ENCODE data around the gene TBC1D32.

Gene TBC1D32

DNA sequence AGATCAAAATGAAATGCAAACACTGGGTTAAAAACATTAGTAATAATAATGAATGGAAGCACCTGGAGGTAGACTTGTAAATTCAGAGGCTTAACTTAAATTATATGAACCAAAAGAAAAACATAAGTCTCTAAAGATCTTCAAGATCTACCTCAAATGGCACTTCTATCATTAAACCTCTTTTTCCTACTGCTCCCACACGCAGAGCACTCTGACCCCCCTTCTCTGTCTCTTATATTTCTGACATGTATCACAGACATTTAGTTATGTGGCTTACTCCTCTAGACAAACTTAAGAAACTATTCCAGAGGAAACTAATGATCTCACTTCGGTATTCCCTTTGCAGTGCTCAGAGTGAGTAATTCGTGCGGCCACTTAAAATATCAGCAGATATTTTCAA is 1.1 kb downstream of the TBC1D32 start:
- no peak overlapping the region for H3K27ac ChIP-seq (ENCODE audit: extremely low read depth, low read depth, low read length)
- H3K9me3 ChIP-seq (ENCODE audit: control insufficient read depth, insufficient read depth, low read depth, low read length), result no peaks in the 10 kb centered on the region
- no peaks in the 10 kb centered on the region for H3K4me1 ChIP-seq (ENCODE audit: control insufficient read depth, insufficient read depth, low read length)
- ChIA-PET CTCF (no interaction called here), POLR2A (no interaction called here)
- H3K36me3 ChIP-seq (ENCODE audit: control insufficient read depth in 2 of 2, insufficient read depth in 1 of 2, low read length in 2 of 2), result no peaks in the 10 kb centered on the region
- no peak overlapping the region for H3K4me3 ChIP-seq (ENCODE audit: low read depth, low read length)
- no peak for TF ChIP-seq ZSCAN30 (tag by site-specific recombination; IDR thresholded peaks at IDR 0.05)
- TF ChIP-seq, protein P1, sequence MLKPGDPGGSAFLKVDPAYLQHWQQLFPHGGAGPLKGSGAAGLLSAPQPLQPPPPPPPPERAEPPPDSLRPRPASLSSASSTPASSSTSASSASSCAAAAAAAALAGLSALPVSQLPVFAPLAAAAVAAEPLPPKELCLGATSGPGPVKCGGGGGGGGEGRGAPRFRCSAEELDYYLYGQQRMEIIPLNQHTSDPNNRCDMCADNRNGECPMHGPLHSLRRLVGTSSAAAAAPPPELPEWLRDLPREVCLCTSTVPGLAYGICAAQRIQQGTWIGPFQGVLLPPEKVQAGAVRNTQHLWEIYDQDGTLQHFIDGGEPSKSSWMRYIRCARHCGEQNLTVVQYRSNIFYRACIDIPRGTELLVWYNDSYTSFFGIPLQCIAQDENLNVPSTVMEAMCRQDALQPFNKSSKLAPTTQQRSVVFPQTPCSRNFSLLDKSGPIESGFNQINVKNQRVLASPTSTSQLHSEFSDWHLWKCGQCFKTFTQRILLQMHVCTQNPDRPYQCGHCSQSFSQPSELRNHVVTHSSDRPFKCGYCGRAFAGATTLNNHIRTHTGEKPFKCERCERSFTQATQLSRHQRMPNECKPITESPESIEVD (tag by site-specific recombination; IDR thresholded peaks at IDR 0.05), result peak; percentile 39; the same call in 1 of the 2 replicates

DNA sequence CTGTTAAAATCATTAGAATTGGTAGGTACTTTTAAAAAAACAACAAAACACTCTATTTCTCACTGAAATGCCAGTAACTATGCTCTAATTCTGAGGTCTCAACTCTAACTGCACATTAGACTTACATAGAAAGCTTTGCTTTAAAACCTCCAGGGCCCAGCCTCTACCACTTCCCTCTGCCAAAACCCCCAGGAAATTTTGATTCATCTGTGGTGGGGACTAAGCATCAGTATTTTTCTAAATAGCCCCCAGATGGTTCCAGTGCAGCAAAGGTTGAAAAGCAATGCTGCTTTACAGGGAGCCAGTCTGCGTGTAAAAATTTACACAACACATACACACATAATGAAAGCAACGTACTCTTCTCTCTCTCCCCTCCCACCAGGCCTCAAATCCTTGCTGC is 3.8 kb downstream of the TBC1D32 start:
- POLR2A ChIA-PET, result no interaction called here
- CTCF ChIA-PET, result interaction anchor here (0.7 to 2.0 kb wide), 4 partner anchors 11 to 248 kb away, joined by 3 to 8 read pairs (median 4); no protein-coding TSS in a partner anchor
- TF ChIP-seq HOXD13 (CRISPR knock-in tag; IDR thresholded peaks at IDR 0.05; ENCODE audit: borderline replicate concordance), result no peak
- TF ChIP-seq, protein P2, sequence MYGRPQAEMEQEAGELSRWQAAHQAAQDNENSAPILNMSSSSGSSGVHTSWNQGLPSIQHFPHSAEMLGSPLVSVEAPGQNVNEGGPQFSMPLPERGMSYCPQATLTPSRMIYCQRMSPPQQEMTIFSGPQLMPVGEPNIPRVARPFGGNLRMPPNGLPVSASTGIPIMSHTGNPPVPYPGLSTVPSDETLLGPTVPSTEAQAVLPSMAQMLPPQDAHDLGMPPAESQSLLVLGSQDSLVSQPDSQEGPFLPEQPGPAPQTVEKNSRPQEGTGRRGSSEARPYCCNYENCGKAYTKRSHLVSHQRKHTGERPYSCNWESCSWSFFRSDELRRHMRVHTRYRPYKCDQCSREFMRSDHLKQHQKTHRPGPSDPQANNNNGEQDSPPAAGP (tag by site-specific recombination; IDR thresholded peaks at IDR 0.05), result no peak
- TF ChIP-seq GLI4 (tag by site-specific recombination; IDR thresholded peaks at IDR 0.05), result no peak
- TF ChIP-seq ZNF596 (tag by site-specific recombination; IDR thresholded peaks at IDR 0.05), result no peak
- Histone ChIP-seq H3K36me3 (ENCODE audit: control insufficient read depth in 2 of 2, insufficient read depth in 1 of 2, low read length in 2 of 2) (no peaks in the 10 kb centered on the region), H3K4me3 (ENCODE audit: low read depth, low read length) (no peak overlapping the region), H3K27ac (ENCODE audit: extremely low read depth, low read depth, low read length) (no peak overlapping the region), H3K4me1 (ENCODE audit: control insufficient read depth, insufficient read depth, low read length) (no peaks in the 10 kb centered on the region), H3K9me3 (ENCODE audit: control insufficient read depth, insufficient read depth, low read depth, low read length) (no peaks in the 10 kb centered on the region)

DNA sequence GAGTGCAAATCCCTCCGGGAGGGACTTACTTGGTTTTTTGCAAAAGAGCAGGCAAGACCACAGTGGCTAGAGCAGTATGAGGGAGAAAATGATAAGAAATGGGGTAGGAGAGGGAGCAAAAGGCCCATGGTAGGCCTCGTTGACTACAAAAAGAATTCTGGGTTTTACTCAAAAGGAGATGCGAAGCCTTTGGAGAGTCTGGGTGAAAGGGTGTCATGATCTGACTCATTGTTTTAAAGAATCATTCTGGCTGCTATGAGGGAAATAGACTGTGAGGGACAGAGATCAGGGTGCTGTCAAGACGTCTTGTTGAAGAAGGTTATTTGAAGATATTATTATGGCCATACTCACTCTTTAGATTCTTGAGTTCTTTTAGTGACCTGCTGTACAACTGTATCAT is 13.0 kb downstream of the TBC1D32 start:
- peaks cover 4 to 21% of the 10 kb centered on the region in 2 experiments; a peak in 2 of 3 replicates for H3K36me3 ChIP-seq (ENCODE audit: control insufficient read depth in 2 of 2, insufficient read depth in 1 of 2, low read length in 2 of 2)
- POLR2A ChIA-PET, result no interaction called here
- CTCF ChIA-PET, result interaction anchor here (2.2 kb wide), 1 partner anchor 266 kb away, joined by 6 read pairs; no protein-coding TSS in a partner anchor
- no peaks in the 10 kb centered on the region for H3K4me1 ChIP-seq (ENCODE audit: control insufficient read depth, insufficient read depth, low read length)
- no peaks in the 10 kb centered on the region for H3K9me3 ChIP-seq (ENCODE audit: control insufficient read depth, insufficient read depth, low read depth, low read length)
- no peak overlapping the region for H3K4me3 ChIP-seq (ENCODE audit: low read depth, low read length)
- H3K27ac ChIP-seq (ENCODE audit: extremely low read depth, low read depth, low read length), result no peak overlapping the region
- TF ChIP-seq ZNF146 (tag by site-specific recombination; IDR thresholded peaks at IDR 0.05) (no peak), ZNF175 (tag by site-specific recombination; IDR thresholded peaks at IDR 0.05) (no peak), ZFP41 (tag by site-specific recombination; IDR thresholded peaks at IDR 0.05; ENCODE audit: borderline replicate concordance) (no peak), ZNF202 (tag by site-specific recombination; IDR thresholded peaks at IDR 0.05; ENCODE audit: borderline replicate concordance) (no peak), ZSCAN16 (tag by site-specific recombination; IDR thresholded peaks at IDR 0.05) (no peak), ZNF211 (tag by site-specific recombination; IDR thresholded peaks at IDR 0.05; ENCODE audit: low read depth) (no peak), ZFP69B (tag by site-specific recombination; IDR thresholded peaks at IDR 0.05) (no peak), ZNF223 (tag by site-specific recombination; IDR thresholded peaks at IDR 0.05) (no peak), ZNF530 (tag by site-specific recombination; IDR thresholded peaks at IDR 0.05; ENCODE audit: low read depth) (no peak), ZNF394 (tag by site-specific recombination; IDR thresholded peaks at IDR 0.05; ENCODE audit: borderline replicate concordance) (no peak), ZNF311 (tag by site-specific recombination; IDR thresholded peaks at IDR 0.05; ENCODE audit: borderline replicate concordance) (no peak), BCL11B (tag by site-specific recombination; IDR thresholded peaks at IDR 0.05; ENCODE audit: low read depth) (no peak), SCRT2 (tag by site-specific recombination; IDR thresholded peaks at IDR 0.05) (no peak), HOXA7 (CRISPR knock-in tag; IDR thresholded peaks at IDR 0.05; ENCODE audit: borderline replicate concordance) (no peak), ZNF585B (tag by site-specific recombination; IDR thresholded peaks at IDR 0.05) (no peak)
- TF ChIP-seq, protein P3, sequence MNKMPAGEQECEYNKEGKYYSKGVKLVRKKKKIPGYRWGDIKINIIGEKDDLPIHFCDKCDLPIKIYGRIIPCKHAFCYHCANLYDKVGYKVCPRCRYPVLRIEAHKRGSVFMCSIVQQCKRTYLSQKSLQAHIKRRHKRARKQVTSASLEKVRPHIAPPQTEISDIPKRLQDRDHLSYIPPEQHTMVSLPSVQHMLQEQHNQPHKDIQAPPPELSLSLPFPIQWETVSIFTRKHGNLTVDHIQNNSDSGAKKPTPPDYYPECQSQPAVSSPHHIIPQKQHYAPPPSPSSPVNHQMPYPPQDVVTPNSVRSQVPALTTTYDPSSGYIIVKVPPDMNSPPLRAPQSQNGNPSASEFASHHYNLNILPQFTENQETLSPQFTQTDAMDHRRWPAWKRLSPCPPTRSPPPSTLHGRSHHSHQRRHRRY (tag by site-specific recombination; IDR thresholded peaks at IDR 0.05), result no peak
- TF ChIP-seq, protein P4, sequence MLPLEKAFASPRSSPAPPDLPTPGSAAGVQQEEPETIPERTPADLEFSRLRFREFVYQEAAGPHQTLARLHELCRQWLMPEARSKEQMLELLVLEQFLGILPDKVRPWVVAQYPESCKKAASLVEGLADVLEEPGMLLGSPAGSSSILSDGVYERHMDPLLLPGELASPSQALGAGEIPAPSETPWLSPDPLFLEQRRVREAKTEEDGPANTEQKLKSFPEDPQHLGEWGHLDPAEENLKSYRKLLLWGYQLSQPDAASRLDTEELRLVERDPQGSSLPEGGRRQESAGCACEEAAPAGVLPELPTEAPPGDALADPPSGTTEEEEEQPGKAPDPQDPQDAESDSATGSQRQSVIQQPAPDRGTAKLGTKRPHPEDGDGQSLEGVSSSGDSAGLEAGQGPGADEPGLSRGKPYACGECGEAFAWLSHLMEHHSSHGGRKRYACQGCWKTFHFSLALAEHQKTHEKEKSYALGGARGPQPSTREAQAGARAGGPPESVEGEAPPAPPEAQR (tag by site-specific recombination; IDR thresholded peaks at IDR 0.05), result no peak
- TF ChIP-seq, protein P5, sequence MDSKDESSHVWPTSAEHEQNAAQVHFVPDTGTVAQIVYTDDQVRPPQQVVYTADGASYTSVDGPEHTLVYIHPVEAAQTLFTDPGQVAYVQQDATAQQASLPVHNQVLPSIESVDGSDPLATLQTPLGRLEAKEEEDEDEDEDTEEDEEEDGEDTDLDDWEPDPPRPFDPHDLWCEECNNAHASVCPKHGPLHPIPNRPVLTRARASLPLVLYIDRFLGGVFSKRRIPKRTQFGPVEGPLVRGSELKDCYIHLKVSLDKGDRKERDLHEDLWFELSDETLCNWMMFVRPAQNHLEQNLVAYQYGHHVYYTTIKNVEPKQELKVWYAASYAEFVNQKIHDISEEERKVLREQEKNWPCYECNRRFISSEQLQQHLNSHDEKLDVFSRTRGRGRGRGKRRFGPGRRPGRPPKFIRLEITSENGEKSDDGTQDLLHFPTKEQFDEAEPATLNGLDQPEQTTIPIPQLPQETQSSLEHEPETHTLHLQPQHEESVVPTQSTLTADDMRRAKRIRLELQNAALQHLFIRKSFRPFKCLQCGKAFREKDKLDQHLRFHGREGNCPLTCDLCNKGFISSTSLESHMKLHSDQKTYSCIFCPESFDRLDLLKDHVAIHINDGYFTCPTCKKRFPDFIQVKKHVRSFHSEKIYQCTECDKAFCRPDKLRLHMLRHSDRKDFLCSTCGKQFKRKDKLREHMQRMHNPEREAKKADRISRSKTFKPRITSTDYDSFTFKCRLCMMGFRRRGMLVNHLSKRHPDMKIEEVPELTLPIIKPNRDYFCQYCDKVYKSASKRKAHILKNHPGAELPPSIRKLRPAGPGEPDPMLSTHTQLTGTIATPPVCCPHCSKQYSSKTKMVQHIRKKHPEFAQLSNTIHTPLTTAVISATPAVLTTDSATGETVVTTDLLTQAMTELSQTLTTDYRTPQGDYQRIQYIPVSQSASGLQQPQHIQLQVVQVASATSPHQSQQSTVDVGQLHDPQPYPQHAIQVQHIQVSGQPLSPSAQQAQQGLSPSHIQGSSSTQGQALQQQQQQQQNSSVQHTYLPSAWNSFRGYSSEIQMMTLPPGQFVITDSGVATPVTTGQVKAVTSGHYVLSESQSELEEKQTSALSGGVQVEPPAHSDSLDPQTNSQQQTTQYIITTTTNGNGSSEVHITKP (tag by site-specific recombination; IDR thresholded peaks at IDR 0.05), result no peak
